IMR-90 (cell line): ENCODE data around the gene ALK. TPM values are rescaled to one million over a fixed set of nuclear protein-coding genes. Genes with fewer than 3 reads are reported as not detected.
A peak's percentile ranks its signal among the peaks of the same experiment; 100 is the strongest.

Experiments
- ATAC-seq: fragments of 200-7000 bp; cut with Tn5 transposase; 2 replicates; pipeline ENCODE4 v1.9.1; 2020; ENCODE audit warnings: low read depth, mild to moderate bottlenecking, moderate library complexity
- BruUV-seq: library from RNA; stranded (reverse); fragments of 400-500 nt; replicated peaks from 2 replicates; lab custom pipeline; 2021; lab: Mats Ljungman, UMichigan
- CTCF ChIA-PET: fragments of 300-600 bp; formaldehyde crosslinking; extraction: SDS; loops from one replicate; lab custom pipeline; 2021; ENCODE audit warnings: antibody characterized with exemption; lab: Yijun Ruan, JAX
- POLR2A ChIA-PET: fragments of 300-600 bp; sonication (Branson Sonifier 250); formaldehyde crosslinking; loops from one replicate; lab custom pipeline; 2022; ENCODE audit warnings: antibody characterized with exemption; ENCODE audit not compliant: unreplicated experiment; lab: Charles Lee
- DNase-seq: peaks from one replicate; pipeline ENCODE4 v3.0.0; 2013
- H2AFZ ChIP-seq: replicated peaks from 2 replicates; pipeline ENCODE3; 2013; ENCODE audit warnings: low read length, mild to moderate bottlenecking; ENCODE audit not compliant: poor library complexity
- H2AK5ac ChIP-seq: 2 replicates; pipeline ENCODE4 v1.6.1; 2013; ENCODE audit warnings: low read depth, low read length, inconsistent platforms
- H2AK9ac ChIP-seq: replicated peaks from 2 replicates; pipeline ENCODE3; 2013; ENCODE audit warnings: mild to moderate bottlenecking, low read depth, low read length, moderate library complexity; ENCODE audit not compliant: poor library complexity
- H2BK120ac ChIP-seq: 2 replicates; pipeline ENCODE4 v1.6.1; 2013; ENCODE audit warnings: low read depth, low read length, inconsistent platforms
- H2BK15ac ChIP-seq: 3 replicates; pipeline ENCODE4 v1.6.1; 2013; ENCODE audit warnings: low read depth, low read length, inconsistent platforms
- H2BK20ac ChIP-seq: 2 replicates; pipeline ENCODE4 v1.6.1; 2013; ENCODE audit warnings: low read depth, mild to moderate bottlenecking, inconsistent platforms, low read length, moderate library complexity
- H2BK5ac ChIP-seq: 2 replicates; pipeline ENCODE4 v1.6.1; 2013; ENCODE audit warnings: mild to moderate bottlenecking, low read depth, low read length, inconsistent platforms; ENCODE audit not compliant: poor library complexity, severe bottlenecking
- H3K14ac ChIP-seq: replicated peaks from 2 replicates; pipeline ENCODE4 v1.6.1; 2013; ENCODE audit warnings: low read depth, low read length, inconsistent platforms
- H3K18ac ChIP-seq: 2 replicates; pipeline ENCODE4 v1.6.1; 2013; ENCODE audit warnings: low read depth, low read length, control low read depth
- H3K23ac ChIP-seq: 2 replicates; pipeline ENCODE4 v1.6.1; 2013; ENCODE audit warnings: low read depth, low read length, inconsistent platforms
- H3K27ac ChIP-seq: 2 replicates; pipeline ENCODE4 v1.5.1; 2013; ENCODE audit warnings: mild to moderate bottlenecking, control low read depth, low read length; ENCODE audit not compliant: insufficient read depth
- H3K27me3 ChIP-seq: 2 replicates; pipeline ENCODE4 v1.6.1; 2013; ENCODE audit warnings: low read length; ENCODE audit not compliant: control insufficient read depth, insufficient read depth
- H3K36me3 ChIP-seq: 2 replicates; pipeline ENCODE4 v1.6.1; 2013; ENCODE audit warnings: low read length, mixed read lengths; ENCODE audit not compliant: control insufficient read depth, insufficient read depth
- H3K4ac ChIP-seq: 2 replicates; pipeline ENCODE4 v1.6.1; 2013; ENCODE audit warnings: low read depth, low read length, inconsistent platforms
- H3K4me1 ChIP-seq: 2 replicates; pipeline ENCODE4 v1.6.1; 2013; ENCODE audit warnings: low read length, mixed read lengths; ENCODE audit not compliant: control insufficient read depth, insufficient read depth
- H3K4me2 ChIP-seq: 2 replicates; pipeline ENCODE4 v1.6.1; 2013; ENCODE audit warnings: low read depth, mild to moderate bottlenecking, control low read depth, low read length, moderate library complexity
- H3K4me3 ChIP-seq: 2 replicates; pipeline ENCODE4 v1.5.1; 2013; ENCODE audit warnings: low read depth, mild to moderate bottlenecking, control low read depth, low read length, moderate library complexity; ENCODE audit not compliant: insufficient read depth
- H3K56ac ChIP-seq: 2 replicates; pipeline ENCODE4 v1.6.1; 2013; ENCODE audit warnings: low read length, inconsistent platforms; ENCODE audit not compliant: insufficient read depth; ENCODE audit errors: extremely low read depth
- H3K79me1 ChIP-seq, 2 experiments: 2 replicates each; pipeline ENCODE4 v1.6.1; 2013; ENCODE audit warnings: low read length in 2 of 2, inconsistent platforms in 1 of 2, low read depth in 1 of 2
- H3K9ac ChIP-seq: 2 replicates; pipeline ENCODE4 v1.6.1; 2013; ENCODE audit warnings: low read depth, low read length, control low read depth
- H3K9me1 ChIP-seq: 2 replicates; pipeline ENCODE4 v1.6.1; 2013; ENCODE audit warnings: low read length, inconsistent platforms; ENCODE audit not compliant: insufficient read depth
- H3K9me3 ChIP-seq: 2 replicates; pipeline ENCODE4 v1.6.1; 2013; ENCODE audit warnings: low read length; ENCODE audit not compliant: control insufficient read depth, insufficient read depth
- H4K20me1 ChIP-seq: 2 replicates; pipeline ENCODE4 v1.6.1; 2013; ENCODE audit warnings: low read length, inconsistent platforms; ENCODE audit not compliant: insufficient read depth
- H4K5ac ChIP-seq: 2 replicates; pipeline ENCODE4 v1.6.1; 2013; ENCODE audit warnings: mild to moderate bottlenecking, low read depth, low read length, control low read depth
- H4K8ac ChIP-seq, 2 experiments: 2 replicates each; pipeline ENCODE4 v1.6.1; 2013; ENCODE audit warnings: low read depth in 2 of 2, low read length in 2 of 2, control low read depth in 1 of 2, inconsistent platforms in 1 of 2
- H4K91ac ChIP-seq: 2 replicates; pipeline ENCODE4 v1.6.1; 2013; ENCODE audit warnings: low read depth, low read length, inconsistent platforms; ENCODE audit not compliant: insufficient read depth
- CEBPB ChIP-seq: IDR thresholded peaks from 2 replicates; pipeline ENCODE4 v1.6.1; 2012; ENCODE audit warnings: low read depth, low read length, improper control_type of control experiment
- CHD1 ChIP-seq: IDR thresholded peaks from 2 replicates; pipeline ENCODE4 v1.6.1; 2012; ENCODE audit warnings: low read depth, low read length, improper control_type of control experiment
- FOS ChIP-seq: fragments of 150-350 bp; IDR thresholded peaks from 2 replicates; pipeline ENCODE4 v1.6.1; 2016; ENCODE audit warnings: low read depth, low read length
- MAZ ChIP-seq: IDR thresholded peaks from 2 replicates; pipeline ENCODE4 v1.6.1; 2012; ENCODE audit warnings: low read depth, mild to moderate bottlenecking, low read length, improper control_type of control experiment, moderate library complexity, borderline replicate concordance
- MXI1 ChIP-seq: IDR thresholded peaks from 2 replicates; pipeline ENCODE4 v1.6.1; 2012; ENCODE audit warnings: low read depth, mild to moderate bottlenecking, low read length, moderate library complexity, borderline replicate concordance
- NFE2L2 ChIP-seq: fragments of 150-350 bp; IDR thresholded peaks from 2 replicates; pipeline ENCODE4 v1.6.1; 2016; ENCODE audit warnings: low read depth, mild to moderate bottlenecking, low read length
- POLR2A ChIP-seq: IDR thresholded peaks from 2 replicates; pipeline ENCODE4 v1.6.1; 2012; ENCODE audit warnings: mild to moderate bottlenecking, low read depth, low read length
- WGBS, 2 experiments: methylation state at CpG; one replicate each; pipeline versions ENCODE4 v1.1.5 to v1.1.7; 2013; ENCODE audit warnings: missing lambda C conversion rate in 2 of 2; ENCODE audit not compliant: insufficient read length in 1 of 2; ENCODE audit errors: extremely low coverage in 2 of 2; 5-methylcytosine and 5-hydroxymethylcytosine counted together
- dilution Hi-C: fragments of 300-500 bp; cut with HindIII; formaldehyde crosslinking; loops from one replicate; pipeline ENCODE4 v1.14.3; 2018; ENCODE audit warnings: low sequenced_read_pairs; ENCODE audit not compliant: unreplicated experiment
- in situ Hi-C: fragments of 300-500 bp; cut with MboI; formaldehyde crosslinking; loops from 3 replicates; pipeline ENCODE4 v1.14.3; 2019; ENCODE audit warnings: low sequenced_read_pairs, inconsistent platforms, mixed read lengths
- intact Hi-C: fragments of 100-400 bp; cut with micrococcal nuclease; formaldehyde crosslinking; loops from 2 replicates; pipeline ENCODE4 v1.10.0; 2022
- polyA plus RNA-seq, 3 experiments: library from polyadenylated mRNA; depleted of rRNA; stranded (reverse); fragments of >200 nt; gene quantifications; 2 replicates each; pipeline ENCODE4 v1.2.3, GENCODE V29; 2012; ENCODE audit warnings: low replicate concordance in 1 of 3
- total RNA-seq: library from RNA; depleted of rRNA; stranded (reverse); fragments of >200 nt; gene quantifications from 2 replicates; pipeline ENCODE4 v1.2.3, GENCODE V29; 2012
- TF ChIP-seq, protein P1 (sequence below): fragments of 150-350 bp; IDR thresholded peaks from 2 replicates; pipeline ENCODE4 v1.6.1; 2016; ENCODE audit warnings: low read depth, mild to moderate bottlenecking, low read length, moderate library complexity, borderline replicate concordance

The ALK gene
- total and polyA plus RNA-seq, 2 of the 4 experiments (the other 2 are of a cell fraction) = not detected

DNA sequence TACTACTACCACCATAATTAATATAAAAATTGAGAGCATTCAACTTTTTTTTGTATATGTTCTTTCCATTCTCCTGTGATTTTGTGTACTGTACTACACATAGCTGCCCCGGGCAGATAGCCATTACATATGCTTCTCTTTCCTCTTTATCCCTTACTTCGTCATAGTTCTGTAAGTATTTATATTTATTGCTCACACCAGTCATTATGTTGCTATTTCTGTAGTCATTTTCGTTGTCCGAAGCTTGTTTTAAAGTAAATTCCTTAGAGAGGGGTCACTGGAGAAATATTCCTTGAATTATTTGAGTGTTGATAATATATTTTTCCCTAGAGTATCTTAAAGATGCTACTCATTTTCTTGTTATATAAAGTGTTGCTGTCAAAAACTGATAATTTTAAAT is 662.2 kb downstream of the ALK start:
- Histone ChIP-seq H2BK15ac (no peak overlapping the region), H4K91ac (no peak overlapping the region), H3K27me3 (peaks cover 14% of the 10 kb centered on the region), H3K14ac (no peak overlapping the region), H3K9me3 (no peaks in the 10 kb centered on the region), H3K4ac (no peak overlapping the region), H3K23ac (no peak overlapping the region), H2BK5ac (no peak overlapping the region), H3K4me3 (no peak overlapping the region), H3K36me3 (no peaks in the 10 kb centered on the region), H4K20me1 (no peaks in the 10 kb centered on the region), H4K8ac (no peak overlapping the region), H3K27ac (no peak overlapping the region), H3K79me1 (no peaks in the 10 kb centered on the region), H2BK20ac (no peak overlapping the region), H4K5ac (no peak overlapping the region), H2AFZ (no peak overlapping the region), H3K4me1 (no peaks in the 10 kb centered on the region), H2AK9ac (no peak overlapping the region), H2AK5ac (no peak overlapping the region), H3K9ac (no peak overlapping the region), H2BK120ac (no peak overlapping the region), H3K56ac (no peak overlapping the region), H3K9me1 (no peaks in the 10 kb centered on the region; the same call in 1 of the 2 replicates), H3K18ac (no peak overlapping the region), H3K4me2 (no peak overlapping the region)
- intact Hi-C loops (no loop called here), dilution Hi-C loops (no loop called here), in situ Hi-C loops (no loop called here)
- BruUV-seq = no TSS peak
- ChIA-PET POLR2A (no interaction called here), CTCF (interaction anchor here (0.8 to 1.3 kb wide), 3 partner anchors 16 to 769 kb away, joined by 3 to 4 read pairs (median 3); no protein-coding TSS in a partner anchor)
- no peak for TF ChIP-seq MXI1
- TF ChIP-seq MAZ = no peak
- no peak for TF ChIP-seq NFE2L2
- TF ChIP-seq CHD1 = no peak
- TF ChIP-seq FOS = no peak
- TF ChIP-seq CEBPB = no peak
- TF ChIP-seq, protein P1, sequence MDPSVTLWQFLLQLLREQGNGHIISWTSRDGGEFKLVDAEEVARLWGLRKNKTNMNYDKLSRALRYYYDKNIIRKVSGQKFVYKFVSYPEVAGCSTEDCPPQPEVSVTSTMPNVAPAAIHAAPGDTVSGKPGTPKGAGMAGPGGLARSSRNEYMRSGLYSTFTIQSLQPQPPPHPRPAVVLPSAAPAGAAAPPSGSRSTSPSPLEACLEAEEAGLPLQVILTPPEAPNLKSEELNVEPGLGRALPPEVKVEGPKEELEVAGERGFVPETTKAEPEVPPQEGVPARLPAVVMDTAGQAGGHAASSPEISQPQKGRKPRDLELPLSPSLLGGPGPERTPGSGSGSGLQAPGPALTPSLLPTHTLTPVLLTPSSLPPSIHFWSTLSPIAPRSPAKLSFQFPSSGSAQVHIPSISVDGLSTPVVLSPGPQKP = no peak
- TF ChIP-seq POLR2A = no peak
- ATAC-seq (peak; percentile 49), DNase-seq (peak; percentile 58)
- no CpG with 5 or more reads among the region's 4 CpGs for WGBS, 2 experiments
